WERI-Rb-1 (cell line): ENCODE results near the gene PEPD.

ENCODE experiments used
- DNase-seq: peaks from one replicate; pipeline ENCODE4 v3.0.0-alpha.2; 2020
- H3K27ac ChIP-seq: fragments of 250-450 bp; sonication (Bioruptor Pico); 2 replicates; pipeline ENCODE4 v1.5.1; 2020; ENCODE audit warnings: mild to moderate bottlenecking, moderate library complexity
- H3K27me3 ChIP-seq: fragments of 250-450 bp; sonication (Bioruptor Pico); 2 replicates; pipeline ENCODE4 v1.5.1; 2021; ENCODE audit warnings: mild to moderate bottlenecking, low read depth, moderate library complexity; ENCODE audit not compliant: insufficient read depth, severe bottlenecking
- H3K36me3 ChIP-seq: fragments of 250-450 bp; sonication (Bioruptor Pico); 2 replicates; pipeline ENCODE4 v1.5.1; 2020; ENCODE audit warnings: mild to moderate bottlenecking, moderate library complexity
- H3K4me3 ChIP-seq: 2 replicates; pipeline ENCODE4 v1.5.1; 2011; ENCODE audit warnings: low read depth, mild to moderate bottlenecking, control low read depth, low read length
- H3K9me3 ChIP-seq: fragments of 250-450 bp; sonication (Bioruptor Pico); 2 replicates; pipeline ENCODE4 v1.5.1; 2021; ENCODE audit warnings: mild to moderate bottlenecking, moderate library complexity; ENCODE audit not compliant: severe bottlenecking
- TF ChIP-seq, protein P1 (sequence below): IDR thresholded peaks from 2 replicates; pipeline ENCODE4 v1.5.1; 2011; ENCODE audit warnings: low read depth, mild to moderate bottlenecking, control low read depth, inconsistent platforms, low read length

PEPD gene

DNA sequence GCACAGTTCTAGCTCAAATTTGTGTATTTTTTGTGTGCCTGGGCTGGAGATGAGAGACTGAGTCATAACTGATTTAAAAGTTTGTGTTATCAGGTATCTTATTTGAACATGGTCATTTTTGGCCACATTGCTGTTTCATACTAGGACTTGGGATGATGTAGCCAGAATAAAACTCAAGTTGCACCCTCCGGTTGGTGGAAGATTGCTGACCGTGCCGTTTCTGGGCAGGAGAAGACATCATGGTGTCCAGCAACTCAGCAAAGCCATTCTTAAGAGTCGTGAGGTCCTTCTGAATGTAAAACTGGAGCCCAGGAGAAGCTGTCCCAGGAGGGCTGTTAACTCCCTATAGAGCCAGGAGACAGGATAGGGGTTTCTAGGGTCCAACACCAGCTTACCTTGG lies 140.5 kb downstream of the PEPD start:
- H3K27me3 ChIP-seq, result no peaks in the 10 kb centered on the region
- no peak for DNase-seq
- TF ChIP-seq, protein P1, sequence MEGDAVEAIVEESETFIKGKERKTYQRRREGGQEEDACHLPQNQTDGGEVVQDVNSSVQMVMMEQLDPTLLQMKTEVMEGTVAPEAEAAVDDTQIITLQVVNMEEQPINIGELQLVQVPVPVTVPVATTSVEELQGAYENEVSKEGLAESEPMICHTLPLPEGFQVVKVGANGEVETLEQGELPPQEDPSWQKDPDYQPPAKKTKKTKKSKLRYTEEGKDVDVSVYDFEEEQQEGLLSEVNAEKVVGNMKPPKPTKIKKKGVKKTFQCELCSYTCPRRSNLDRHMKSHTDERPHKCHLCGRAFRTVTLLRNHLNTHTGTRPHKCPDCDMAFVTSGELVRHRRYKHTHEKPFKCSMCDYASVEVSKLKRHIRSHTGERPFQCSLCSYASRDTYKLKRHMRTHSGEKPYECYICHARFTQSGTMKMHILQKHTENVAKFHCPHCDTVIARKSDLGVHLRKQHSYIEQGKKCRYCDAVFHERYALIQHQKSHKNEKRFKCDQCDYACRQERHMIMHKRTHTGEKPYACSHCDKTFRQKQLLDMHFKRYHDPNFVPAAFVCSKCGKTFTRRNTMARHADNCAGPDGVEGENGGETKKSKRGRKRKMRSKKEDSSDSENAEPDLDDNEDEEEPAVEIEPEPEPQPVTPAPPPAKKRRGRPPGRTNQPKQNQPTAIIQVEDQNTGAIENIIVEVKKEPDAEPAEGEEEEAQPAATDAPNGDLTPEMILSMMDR, result no peak
- no peaks in the 10 kb centered on the region for H3K9me3 ChIP-seq
- H3K36me3 ChIP-seq, result peaks cover 43% of the 10 kb centered on the region
- no peak overlapping the region for H3K27ac ChIP-seq
- H3K4me3 ChIP-seq, result no peak overlapping the region

DNA sequence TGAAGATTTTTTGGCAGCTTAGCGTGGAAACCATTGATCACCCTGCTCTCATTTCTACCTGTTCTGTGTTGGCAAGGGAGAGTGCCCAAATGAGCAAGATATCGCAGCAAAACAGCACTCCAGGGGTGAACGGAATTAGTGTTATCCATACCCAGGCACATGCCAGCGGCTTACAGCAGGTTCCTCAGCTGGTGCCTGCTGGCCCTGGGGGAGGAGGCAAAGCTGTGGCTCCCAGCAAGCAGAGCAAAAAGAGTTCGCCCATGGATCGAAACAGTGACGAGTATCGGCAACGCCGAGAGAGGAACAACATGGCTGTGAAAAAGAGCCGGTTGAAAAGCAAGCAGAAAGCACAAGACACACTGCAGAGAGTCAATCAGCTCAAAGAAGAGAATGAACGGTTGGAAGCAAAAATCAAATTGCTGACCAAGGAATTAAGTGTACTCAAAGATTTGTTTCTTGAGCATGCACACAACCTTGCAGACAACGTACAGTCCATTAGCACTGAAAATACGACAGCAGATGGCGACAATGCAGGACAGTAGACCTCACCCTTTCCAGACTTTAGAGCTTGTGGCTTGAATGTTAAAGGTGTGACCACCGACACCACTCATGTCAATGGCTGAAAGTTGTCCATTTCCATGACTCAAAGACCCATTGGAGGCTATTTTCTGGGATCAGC lies 142.3 kb downstream of the PEPD start:
- peaks cover 53% of the 10 kb centered on the region for H3K36me3 ChIP-seq
- H3K27me3 ChIP-seq, result no peaks in the 10 kb centered on the region
- no peak for DNase-seq
- no peaks in the 10 kb centered on the region for H3K9me3 ChIP-seq
- no peak overlapping the region for H3K4me3 ChIP-seq
- TF ChIP-seq, protein P1, result no peak
- H3K27ac ChIP-seq, result no peak overlapping the region

DNA sequence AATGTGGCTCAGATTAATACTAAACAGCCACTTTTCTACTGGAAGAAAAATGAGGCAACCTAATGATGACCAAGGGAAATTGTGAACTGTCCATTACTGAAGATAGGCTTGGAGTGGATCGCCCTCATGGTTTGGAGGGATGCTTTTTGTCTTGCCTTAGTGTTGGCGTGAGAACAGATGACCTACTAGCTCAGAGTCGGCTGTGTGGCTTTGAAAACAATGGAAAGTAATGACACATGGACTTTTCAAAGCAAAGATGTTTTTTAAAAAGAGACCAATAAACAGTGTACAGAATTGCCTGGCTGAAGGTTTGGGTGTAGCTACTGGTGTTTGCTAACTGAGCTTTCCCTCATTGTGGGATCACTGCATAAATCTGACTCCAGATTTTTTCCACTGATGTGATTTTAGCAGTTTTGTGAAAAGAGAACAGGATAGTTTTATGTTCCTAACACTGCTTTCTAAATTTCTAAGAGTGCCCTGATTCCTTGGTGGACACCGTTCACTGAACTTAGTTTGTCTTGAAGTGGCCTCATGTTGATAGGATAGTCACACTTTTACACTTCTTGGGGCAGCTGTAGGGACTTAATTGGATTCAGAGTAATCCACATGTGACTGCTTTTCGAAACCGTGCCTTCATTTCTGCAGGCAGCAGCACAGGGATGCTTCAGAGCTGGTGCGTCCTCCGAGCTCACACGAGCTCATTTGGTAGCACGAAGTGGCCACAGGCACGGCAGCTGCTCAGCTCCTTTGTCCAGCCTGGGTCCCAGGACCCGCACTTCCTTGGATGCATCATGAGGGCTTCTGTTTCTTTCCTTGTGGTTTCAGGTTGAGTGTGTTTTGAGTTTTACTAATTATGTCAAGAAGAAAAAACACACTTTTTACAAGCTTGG lies 143.8 kb downstream of the PEPD start:
- TF ChIP-seq, protein P1, result no peak
- H3K4me3 ChIP-seq, result no peak overlapping the region
- H3K27me3 ChIP-seq, result no peaks in the 10 kb centered on the region
- DNase-seq, result no peak
- H3K36me3 ChIP-seq, result peaks cover 45% of the 10 kb centered on the region
- no peak overlapping the region for H3K27ac ChIP-seq
- no peaks in the 10 kb centered on the region for H3K9me3 ChIP-seq

DNA sequence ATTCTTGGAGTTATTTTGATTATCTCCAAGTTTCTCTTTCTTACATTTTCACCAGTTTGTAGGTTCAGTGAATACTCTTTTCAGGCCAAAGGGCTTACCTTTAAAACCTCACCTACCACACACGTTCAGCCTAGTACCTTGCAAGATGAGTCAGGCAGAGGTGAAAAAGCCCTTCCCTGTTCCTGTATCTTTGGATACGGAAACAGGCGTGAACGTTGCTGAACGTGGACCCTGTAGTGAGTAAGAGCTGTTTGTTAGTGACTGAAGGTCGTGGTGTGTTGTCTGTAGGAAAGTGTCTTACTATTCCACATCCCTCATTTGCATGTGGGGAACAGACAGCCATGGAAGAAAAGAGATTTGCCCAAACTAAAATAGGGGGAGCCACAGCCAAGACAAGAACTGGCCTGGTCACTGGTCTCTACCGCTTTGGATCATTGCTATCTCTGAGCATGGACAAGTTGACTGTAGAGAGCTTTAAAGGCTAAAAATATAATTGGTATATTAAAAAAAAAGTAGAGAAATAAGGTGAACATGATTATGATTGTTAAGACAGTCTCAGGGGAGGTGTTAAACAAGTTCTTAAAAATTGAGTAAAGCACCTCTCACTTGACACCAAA lies 144.5 kb downstream of the PEPD start:
- Histone ChIP-seq H3K27ac (no peak overlapping the region), H3K36me3 (peaks cover 45% of the 10 kb centered on the region), H3K4me3 (no peak overlapping the region), H3K27me3 (no peaks in the 10 kb centered on the region), H3K9me3 (no peaks in the 10 kb centered on the region)
- no peak for DNase-seq
- TF ChIP-seq, protein P1, result no peak

DNA sequence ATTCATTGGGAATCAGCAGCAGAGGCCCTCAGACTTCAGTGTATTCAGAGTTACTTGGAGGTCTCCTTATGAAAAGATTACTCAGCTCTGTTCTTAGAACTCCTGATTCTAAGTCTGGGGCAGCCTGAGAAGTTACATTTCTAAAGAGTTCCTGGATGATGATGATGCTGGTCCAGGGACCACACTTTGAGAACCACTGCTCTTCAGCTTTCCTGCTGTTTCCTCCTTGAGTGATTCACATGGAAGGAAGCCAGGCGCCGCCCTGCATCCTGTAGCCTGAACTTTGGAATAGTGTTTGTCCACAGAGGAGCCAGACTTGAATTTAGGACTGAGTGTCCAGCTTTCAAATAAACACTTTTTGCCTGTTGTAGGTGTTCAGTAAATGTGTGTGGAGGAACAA lies 145.2 kb downstream of the PEPD start:
- no peak overlapping the region for H3K4me3 ChIP-seq
- TF ChIP-seq, protein P1, result no peak
- H3K27ac ChIP-seq, result no peak overlapping the region
- no peaks in the 10 kb centered on the region for H3K9me3 ChIP-seq
- no peak for DNase-seq
- no peaks in the 10 kb centered on the region for H3K27me3 ChIP-seq
- H3K36me3 ChIP-seq, result peaks cover 45% of the 10 kb centered on the region
